Fibroblast of lung (primary cell): ENCODE data around the gene NDOR1. TPM values are rescaled to one million over a fixed set of nuclear protein-coding genes. Genes with fewer than 3 reads are reported as not detected.

Experiments used
- DNase-seq, 2 donors: peaks; one replicate each; pipeline versions ENCODE4 v3.0.0 to v3.0.0-alpha.2; 2010; ENCODE audit warnings: low read depth in 2 of 2
- H2AFZ ChIP-seq: 2 replicates; pipeline ENCODE4 v1.5.1; 2012; ENCODE audit warnings: low read length, control low read depth, inconsistent platforms
- H3K27ac ChIP-seq: 2 replicates; pipeline ENCODE4 v1.5.1; 2011; ENCODE audit warnings: low read length, control low read depth; ENCODE audit not compliant: insufficient read depth
- H3K27me3 ChIP-seq: 2 replicates; pipeline ENCODE4 v1.5.1; 2011; ENCODE audit warnings: mild to moderate bottlenecking, low read length; ENCODE audit not compliant: control insufficient read depth, insufficient read depth
- H3K36me3 ChIP-seq: 2 replicates; pipeline ENCODE4 v1.5.1; 2011; ENCODE audit warnings: low read length; ENCODE audit not compliant: control insufficient read depth, insufficient read depth
- H3K4me1 ChIP-seq: 2 replicates; pipeline ENCODE4 v1.5.1; 2011; ENCODE audit warnings: low read length; ENCODE audit not compliant: control insufficient read depth, insufficient read depth; ENCODE audit errors: extremely low read depth
- H3K4me2 ChIP-seq: 2 replicates; pipeline ENCODE4 v1.5.1; 2011; ENCODE audit warnings: low read length, control low read depth; ENCODE audit not compliant: insufficient read depth; ENCODE audit errors: extremely low read depth
- H3K4me3 ChIP-seq, 4 experiments: fragments of 200-600 bp in 1 of 4; sonication (generic) in 1 of 4; replicated peaks in 1 of 4; 2 replicates each; pipeline ENCODE4 v1.5.1; 2011 to 2016; ENCODE audit warnings: low read length in 4 of 4, low read depth in 3 of 4, mild to moderate bottlenecking in 3 of 4, control low read depth in 2 of 4, inconsistent platforms in 1 of 4, mixed read lengths in 1 of 4; ENCODE audit not compliant: insufficient read depth in 1 of 4; ENCODE audit errors: control extremely low read depth in 1 of 4
- H3K79me2 ChIP-seq: 2 replicates; pipeline ENCODE4 v1.5.1; 2012; ENCODE audit warnings: mild to moderate bottlenecking, low read length, inconsistent platforms; ENCODE audit not compliant: control insufficient read depth, insufficient read depth
- H3K9ac ChIP-seq: 2 replicates; pipeline ENCODE4 v1.5.1; 2011; ENCODE audit warnings: mild to moderate bottlenecking, low read length, control low read depth; ENCODE audit not compliant: insufficient read depth
- H3K9me3 ChIP-seq: 2 replicates; pipeline ENCODE4 v1.5.1; 2012; ENCODE audit warnings: low read depth, low read length; ENCODE audit not compliant: control insufficient read depth, insufficient read depth
- H4K20me1 ChIP-seq: 2 replicates; pipeline ENCODE4 v1.5.1; 2011; ENCODE audit warnings: low read length; ENCODE audit not compliant: control insufficient read depth, insufficient read depth; ENCODE audit errors: extremely low read depth
- CTCF ChIP-seq, 2 donors: IDR thresholded peaks in 1 of 2; conservative IDR thresholded peaks in 1 of 2; 1 replicate in 1 of 2; 2 replicates in 1 of 2; pipeline ENCODE4 v1.5.1; 2011 to 2012; ENCODE audit warnings: low read length in 2 of 2, control low read depth in 1 of 2, inconsistent platforms in 1 of 2, low read depth in 1 of 2, mild to moderate bottlenecking in 1 of 2
- EZH2 ChIP-seq: IDR thresholded peaks from 2 replicates; pipeline ENCODE4 v1.5.1; 2012; ENCODE audit warnings: low read length, control low read depth, mild to moderate bottlenecking; ENCODE audit errors: missing control alignments
- polyA plus RNA-seq, 2 donors: library from polyadenylated mRNA; depleted of rRNA in 1 of 2; stranded (reverse) in 1 of 2; unstranded in 1 of 2; fragments of >200 nt; gene quantifications; 2 replicates each; pipeline ENCODE4 v1.2.1, GENCODE V29; 2011 to 2012; ENCODE audit warnings: missing spikeins in 1 of 2
- total RNA-seq: library from RNA; depleted of rRNA; stranded (reverse); fragments of >200 nt; gene quantifications from 2 replicates; pipeline ENCODE4 v1.2.1, GENCODE V29; 2014

The NDOR1 gene
- total and polyA plus RNA-seq, 2 donors (not counting 1 experiment from before 2014, with no cell fraction given) = 2.4 to 3.1 TPM

GRCh38 chr9:137244486-137245449, 39.3 kb downstream of the NDOR1 start:
- peaks cover 25% of the 10 kb centered on the region for H3K79me2 ChIP-seq
- DNase-seq = no peak
- peaks cover 4% of the 10 kb centered on the region for H3K4me1 ChIP-seq
- H3K4me2 ChIP-seq = no peak overlapping the region
- no peaks in the 10 kb centered on the region for H3K27me3 ChIP-seq
- H3K9ac ChIP-seq = no peak overlapping the region
- H3K4me3 ChIP-seq = no peak overlapping the region
- H4K20me1 ChIP-seq = no peaks in the 10 kb centered on the region
- TF ChIP-seq CTCF (conservative IDR thresholded peaks at IDR 0.05 in 1 of 2, IDR thresholded peaks at IDR 0.05 in 1 of 2; ENCODE audit: low read depth in 1 of 2, low read length in 2 of 2) (no peak), EZH2 (no peak)
- no peak overlapping the region for H3K27ac ChIP-seq
- peaks cover 18% of the 10 kb centered on the region for H3K36me3 ChIP-seq
- no peak overlapping the region for H2AFZ ChIP-seq
- no peaks in the 10 kb centered on the region for H3K9me3 ChIP-seq

GRCh38 chr9:137245450-137246421, 40.2 kb downstream of the NDOR1 start:
- peaks cover 25% of the 10 kb centered on the region for H3K79me2 ChIP-seq
- H3K4me3 ChIP-seq = no peak overlapping the region
- peaks cover 18% of the 10 kb centered on the region for H3K36me3 ChIP-seq
- H3K27ac ChIP-seq = no peak overlapping the region
- TF ChIP-seq CTCF (conservative IDR thresholded peaks at IDR 0.05 in 1 of 2, IDR thresholded peaks at IDR 0.05 in 1 of 2; ENCODE audit: low read depth in 1 of 2, low read length in 2 of 2) (no peak), EZH2 (no peak)
- no peak for DNase-seq
- H3K4me2 ChIP-seq = no peak overlapping the region
- peaks cover 4% of the 10 kb centered on the region for H3K4me1 ChIP-seq
- H4K20me1 ChIP-seq = no peaks in the 10 kb centered on the region
- no peak overlapping the region for H3K9ac ChIP-seq
- no peak overlapping the region for H2AFZ ChIP-seq
- no peaks in the 10 kb centered on the region for H3K9me3 ChIP-seq
- H3K27me3 ChIP-seq = no peaks in the 10 kb centered on the region
